Ovary (tissue), 3 donors: ENCODE results near the gene ACVRL1.

Source experiments
- CTCF ChIP-seq, 3 donors: fragments of 450-650 bp in 2 of 3; fragments of 200-600 bp in 1 of 3; IDR thresholded peaks; one replicate each; pipeline versions ENCODE4 v1.5.1 to v1.8.0; 2016 to 2022; ENCODE audit warnings: antibody characterized with exemption in 3 of 3, mild to moderate bottlenecking in 1 of 3
- EP300 ChIP-seq: sonication (generic); formaldehyde crosslinking; IDR thresholded peaks from one replicate; pipeline ENCODE4 v1.6.1; 2017; ENCODE audit warnings: antibody characterized with exemption
- POLR2A ChIP-seq: fragments of 450-650 bp; IDR thresholded peaks from one replicate; pipeline ENCODE4 v1.6.1; 2017; ENCODE audit warnings: antibody characterized with exemption, mild to moderate bottlenecking, moderate library complexity
- donor health status: DM: no; HTN: no; CAD: no.

- TF ChIP-seq POLR2A = no peak
- no peak for TF ChIP-seq CTCF (IDR thresholded peaks at IDR 0.05)
- TF ChIP-seq EP300 = no peak
These were observed 47.5 kb downstream of the ACVRL1 start for GRCh38 chr12:51954561-51955361.
